Stimulated activated naive CD8-positive, alpha-beta T cell treated with anti-CD3 and anti-CD28 coated beads, Interleukin-15, Interleukin-2, amounts not matched to agents 100 ng/mL and 50 ng/mL, for 24 hours (primary cell): ENCODE results near the gene UBE2H.
A peak's percentile ranks its signal among the peaks of the same experiment; 100 is the strongest.

Experiments used
- H3K27ac Mint-ChIP-seq: one replicate; pipeline ENCODE4 v1.8.0; 2021; ENCODE audit warnings: mild to moderate bottlenecking, mixed read lengths
- H3K27me3 Mint-ChIP-seq: one replicate; pipeline ENCODE4 v1.8.0; 2021; ENCODE audit warnings: mixed read lengths
- H3K36me3 Mint-ChIP-seq: one replicate; pipeline ENCODE4 v1.8.0; 2021; ENCODE audit warnings: low read depth, mixed read lengths
- H3K4me1 Mint-ChIP-seq: one replicate; pipeline ENCODE4 v1.8.0; 2021; ENCODE audit warnings: low read depth, mixed read lengths
- H3K4me3 Mint-ChIP-seq: one replicate; pipeline ENCODE4 v1.8.0; 2021; ENCODE audit warnings: mild to moderate bottlenecking, mixed read lengths
- H3K9me3 Mint-ChIP-seq: one replicate; pipeline ENCODE4 v1.8.0; 2021; ENCODE audit warnings: mixed read lengths

The UBE2H gene

GRCh38 chr7:129858490-129858889 lies 94.3 kb downstream of the UBE2H start:
- Mint-ChIP-seq H3K36me3 (peaks cover 6% of the 10 kb centered on the region), H3K9me3 (no peaks in the 10 kb centered on the region), H3K27ac (no peak overlapping the region), H3K4me3 (no peak overlapping the region), H3K27me3 (no peaks in the 10 kb centered on the region), H3K4me1 (peaks cover 72% of the 10 kb centered on the region)

- no peaks in the 10 kb centered on the region for H3K9me3 Mint-ChIP-seq
- peaks cover 64% of the 10 kb centered on the region for H3K4me1 Mint-ChIP-seq
- peaks cover 6% of the 10 kb centered on the region for H3K36me3 Mint-ChIP-seq
- H3K27ac Mint-ChIP-seq: no peak overlapping the region
- no peaks in the 10 kb centered on the region for H3K27me3 Mint-ChIP-seq
- H3K4me3 Mint-ChIP-seq: no peak overlapping the region
Observed at GRCh38 chr7:129857313-129857712, 95.4 kb downstream of the UBE2H start.

- Mint-ChIP-seq H3K36me3 (peaks cover 6% of the 10 kb centered on the region), H3K4me1 (peaks cover 54% of the 10 kb centered on the region), H3K27me3 (no peaks in the 10 kb centered on the region), H3K27ac (no peak overlapping the region), H3K4me3 (no peak overlapping the region), H3K9me3 (no peaks in the 10 kb centered on the region)
Observed at GRCh38 chr7:129855935-129856717, 96.6 kb downstream of the UBE2H start.

- H3K4me3 Mint-ChIP-seq: no peak overlapping the region
- H3K27ac Mint-ChIP-seq: no peak overlapping the region
- H3K36me3 Mint-ChIP-seq: peaks cover 6% of the 10 kb centered on the region
- no peaks in the 10 kb centered on the region for H3K27me3 Mint-ChIP-seq
- H3K9me3 Mint-ChIP-seq: no peaks in the 10 kb centered on the region
- peaks cover 47% of the 10 kb centered on the region for H3K4me1 Mint-ChIP-seq
Observed at GRCh38 chr7:129855234-129855673, 97.5 kb downstream of the UBE2H start.

- H3K4me1 Mint-ChIP-seq: peaks cover 39% of the 10 kb centered on the region
- H3K36me3 Mint-ChIP-seq: peaks cover 6% of the 10 kb centered on the region
- H3K4me3 Mint-ChIP-seq: no peak overlapping the region
- no peaks in the 10 kb centered on the region for H3K27me3 Mint-ChIP-seq
- no peaks in the 10 kb centered on the region for H3K9me3 Mint-ChIP-seq
- H3K27ac Mint-ChIP-seq: no peak overlapping the region
Observed at GRCh38 chr7:129854401-129854800, 98.4 kb downstream of the UBE2H start.

GRCh38 chr7:129853661-129854268 lies 99.0 kb downstream of the UBE2H start:
- Mint-ChIP-seq H3K36me3 (peaks cover 6% of the 10 kb centered on the region), H3K9me3 (no peaks in the 10 kb centered on the region)

GRCh38 chr7:129851809-129852208 lies 101.0 kb downstream of the UBE2H start:
- no peaks in the 10 kb centered on the region for H3K27me3 Mint-ChIP-seq
- H3K4me1 Mint-ChIP-seq: peaks cover 27% of the 10 kb centered on the region
- H3K9me3 Mint-ChIP-seq: no peaks in the 10 kb centered on the region
- no peak overlapping the region for H3K4me3 Mint-ChIP-seq
- no peaks in the 10 kb centered on the region for H3K36me3 Mint-ChIP-seq
- no peak overlapping the region for H3K27ac Mint-ChIP-seq

More at GRCh38 chr7:129853661-129854268, 99.0 kb downstream of the UBE2H start:
- Mint-ChIP-seq H3K27ac (no peak overlapping the region), H3K4me3 (no peak overlapping the region), H3K4me1 (peaks cover 32% of the 10 kb centered on the region), H3K27me3 (no peaks in the 10 kb centered on the region)

GRCh38 chr7:129851174-129851573 lies 101.6 kb downstream of the UBE2H start:
- H3K4me1 Mint-ChIP-seq: peaks cover 28% of the 10 kb centered on the region
- no peaks in the 10 kb centered on the region for H3K36me3 Mint-ChIP-seq
- H3K27ac Mint-ChIP-seq: no peak overlapping the region
- no peak overlapping the region for H3K4me3 Mint-ChIP-seq
- H3K27me3 Mint-ChIP-seq: no peaks in the 10 kb centered on the region
- no peaks in the 10 kb centered on the region for H3K9me3 Mint-ChIP-seq

- Mint-ChIP-seq H3K9me3 (no peaks in the 10 kb centered on the region), H3K4me1 (peaks cover 31% of the 10 kb centered on the region), H3K36me3 (peaks cover 9% of the 10 kb centered on the region), H3K4me3 (no peak overlapping the region), H3K27ac (no peak overlapping the region), H3K27me3 (no peaks in the 10 kb centered on the region)
Observed at GRCh38 chr7:129848436-129848835, 104.3 kb downstream of the UBE2H start.

- H3K27me3 Mint-ChIP-seq: no peaks in the 10 kb centered on the region
- H3K9me3 Mint-ChIP-seq: no peaks in the 10 kb centered on the region
- peak overlapping the region; percentile 13 for H3K4me3 Mint-ChIP-seq
- peaks cover 9% of the 10 kb centered on the region for H3K36me3 Mint-ChIP-seq
- no peak overlapping the region for H3K27ac Mint-ChIP-seq
- peaks cover 46% of the 10 kb centered on the region for H3K4me1 Mint-ChIP-seq
Observed at GRCh38 chr7:129845972-129846327, 106.8 kb downstream of the UBE2H start.

- Mint-ChIP-seq H3K36me3 (peaks cover 9% of the 10 kb centered on the region), H3K27ac (no peak overlapping the region), H3K9me3 (no peaks in the 10 kb centered on the region), H3K27me3 (no peaks in the 10 kb centered on the region), H3K4me1 (peaks cover 50% of the 10 kb centered on the region), H3K4me3 (peak overlapping the region; percentile 13)
Observed at GRCh38 chr7:129845178-129845971, 107.4 kb downstream of the UBE2H start.

- Mint-ChIP-seq H3K36me3 (peaks cover 10% of the 10 kb centered on the region), H3K9me3 (no peaks in the 10 kb centered on the region), H3K27ac (peak overlapping the region; percentile 59), H3K4me3 (peak overlapping the region; percentile 39), H3K4me1 (peaks cover 50% of the 10 kb centered on the region), H3K27me3 (no peaks in the 10 kb centered on the region)
Observed at GRCh38 chr7:129843978-129844840, 108.6 kb downstream of the UBE2H start.

GRCh38 chr7:129843365-129843898 lies 109.3 kb downstream of the UBE2H start:
- Mint-ChIP-seq H3K9me3 (no peaks in the 10 kb centered on the region), H3K27ac (no peak overlapping the region), H3K36me3 (peaks cover 14% of the 10 kb centered on the region), H3K27me3 (no peaks in the 10 kb centered on the region), H3K4me3 (no peak overlapping the region), H3K4me1 (peaks cover 50% of the 10 kb centered on the region)

- H3K27me3 Mint-ChIP-seq: no peaks in the 10 kb centered on the region
- no peaks in the 10 kb centered on the region for H3K9me3 Mint-ChIP-seq
- H3K36me3 Mint-ChIP-seq: peaks cover 17% of the 10 kb centered on the region
- H3K27ac Mint-ChIP-seq: peak overlapping the region; percentile 26
- H3K4me1 Mint-ChIP-seq: peaks cover 47% of the 10 kb centered on the region
- H3K4me3 Mint-ChIP-seq: no peak overlapping the region
Observed at GRCh38 chr7:129841465-129841864, 111.3 kb downstream of the UBE2H start.
